Neuronal stem cell (in vitro differentiated cells): ENCODE data around the gene FAM163B.

Experiments used
- DNase-seq: peaks from one replicate; pipeline ENCODE4 v3.0.0-alpha.2; 2013; ENCODE audit warnings: low spot score
- H2AFZ ChIP-seq: one replicate; pipeline ENCODE4 v1.6.1; 2013; ENCODE audit warnings: mild to moderate bottlenecking, low read length, inconsistent platforms
- H2AK5ac ChIP-seq: 2 replicates; pipeline ENCODE4 v1.6.1; 2013; ENCODE audit warnings: low read depth, mild to moderate bottlenecking, inconsistent platforms, low read length, moderate library complexity, mixed read lengths
- H2BK120ac ChIP-seq: 2 replicates; pipeline ENCODE4 v1.6.1; 2013; ENCODE audit warnings: low read depth, mild to moderate bottlenecking, inconsistent platforms, low read length, moderate library complexity, mixed read lengths
- H2BK12ac ChIP-seq: one replicate; pipeline ENCODE4 v1.6.1; 2013; ENCODE audit warnings: low read length, inconsistent platforms
- H2BK15ac ChIP-seq: 2 replicates; pipeline ENCODE4 v1.6.1; 2013; ENCODE audit warnings: mild to moderate bottlenecking, low read length, inconsistent platforms, mixed read lengths
- H2BK5ac ChIP-seq: one replicate; pipeline ENCODE4 v1.6.1; 2013; ENCODE audit warnings: inconsistent platforms, mild to moderate bottlenecking, low read length, moderate library complexity
- H3K14ac ChIP-seq: one replicate; pipeline ENCODE4 v1.6.1; 2013; ENCODE audit warnings: low read length, inconsistent platforms
- H3K18ac ChIP-seq: 2 replicates; pipeline ENCODE4 v1.6.1; 2013; ENCODE audit warnings: low read length, inconsistent platforms
- H3K23ac ChIP-seq: 2 replicates; pipeline ENCODE4 v1.6.1; 2013; ENCODE audit warnings: low read depth, mild to moderate bottlenecking, mixed read lengths, low read length, inconsistent platforms; ENCODE audit not compliant: poor library complexity
- H3K27ac ChIP-seq: replicated peaks from 3 replicates; pipeline ENCODE4 v1.5.1; 2013; ENCODE audit warnings: low read length, inconsistent platforms
- H3K27me3 ChIP-seq, 3 experiments: 2 replicates each; pipeline ENCODE4 v1.6.1; 2013; ENCODE audit warnings: low read length in 3 of 3, mild to moderate bottlenecking in 2 of 3, inconsistent platforms in 1 of 3, low read depth in 1 of 3, mixed read lengths in 1 of 3, moderate library complexity in 1 of 3; ENCODE audit not compliant: control insufficient read depth in 3 of 3, insufficient read depth in 3 of 3
- H3K36me3 ChIP-seq, 2 donors: replicated peaks in 1 of 2; 2 replicates each; pipeline ENCODE4 v1.6.1; 2013; ENCODE audit warnings: low read length in 2 of 2; ENCODE audit not compliant: control insufficient read depth in 2 of 2, insufficient read depth in 2 of 2
- H3K4ac ChIP-seq: 2 replicates; pipeline ENCODE4 v1.6.1; 2013; ENCODE audit warnings: inconsistent platforms, mild to moderate bottlenecking, low read length, moderate library complexity
- H3K4me1 ChIP-seq, 2 donors: 1 replicate in 1 of 2; 2 replicates in 1 of 2; pipeline ENCODE4 v1.6.1; 2013; ENCODE audit warnings: low read length in 2 of 2, low read depth in 1 of 2; ENCODE audit not compliant: control insufficient read depth in 2 of 2, insufficient read depth in 1 of 2
- H3K4me2 ChIP-seq: one replicate; pipeline ENCODE4 v1.6.1; 2013; ENCODE audit warnings: mild to moderate bottlenecking, low read length, inconsistent platforms; ENCODE audit not compliant: insufficient read depth, poor library complexity, severe bottlenecking
- H3K4me3 ChIP-seq, 2 donors: 2 replicates each; pipeline ENCODE4 v1.5.1; 2013; ENCODE audit warnings: low read length in 2 of 2, mild to moderate bottlenecking in 2 of 2, inconsistent platforms in 1 of 2, moderate library complexity in 1 of 2
- H3K79me1 ChIP-seq: one replicate; pipeline ENCODE4 v1.6.1; 2013; ENCODE audit warnings: low read depth, mild to moderate bottlenecking, inconsistent platforms, low read length, moderate library complexity
- H3K9ac ChIP-seq: one replicate; pipeline ENCODE4 v1.6.1; 2013; ENCODE audit warnings: mild to moderate bottlenecking, low read depth, low read length, inconsistent platforms; ENCODE audit not compliant: poor library complexity
- H3K9me3 ChIP-seq, 2 donors: replicated peaks in 1 of 2; 2 replicates each; pipeline versions ENCODE3 to v1.6.1; 2013; ENCODE audit warnings: low read length in 2 of 2, mild to moderate bottlenecking in 2 of 2, inconsistent platforms in 1 of 2, low read depth in 1 of 2, mixed read lengths in 1 of 2, moderate library complexity in 1 of 2; ENCODE audit not compliant: control insufficient read depth in 2 of 2, insufficient read depth in 1 of 2
- H4K8ac ChIP-seq: one replicate; pipeline ENCODE4 v1.6.1; 2013; ENCODE audit warnings: low read depth, mild to moderate bottlenecking, inconsistent platforms, low read length, moderate library complexity
- H4K91ac ChIP-seq: one replicate; pipeline ENCODE4 v1.6.1; 2013; ENCODE audit warnings: low read length, low read depth, mild to moderate bottlenecking, inconsistent platforms; ENCODE audit not compliant: poor library complexity
- WGBS, 2 donors: extraction: QIAGEN DNeasy Blood & Tissue Kit; methylation state at CpG; one replicate each; pipeline ENCODE4 v1.1.7; 2013; ENCODE audit warnings: missing lambda C conversion rate in 2 of 2, mixed read lengths in 1 of 2; ENCODE audit not compliant: insufficient read length in 2 of 2, insufficient replicate concordance in 1 of 2; ENCODE audit errors: extremely low coverage in 2 of 2; 5-methylcytosine and 5-hydroxymethylcytosine counted together

FAM163B gene

GRCh38 chr9:133531293-133531692 lies 77.9 kb downstream of the FAM163B start:
- Histone ChIP-seq H2BK5ac (no peak overlapping the region), H2AFZ (no peak overlapping the region), H3K36me3 (no peaks in the 10 kb centered on the region), H3K4ac (no peak overlapping the region), H3K14ac (no peak overlapping the region), H2BK15ac (peak overlapping the region; percentile 73), H4K8ac (no peak overlapping the region), H4K91ac (no peak overlapping the region), H3K23ac (peak overlapping the region; percentile 21), H3K9ac (no peak overlapping the region), H2BK120ac (no peak overlapping the region), H3K27ac (no peak overlapping the region), H3K4me1 (peaks cover 35 to 39% of the 10 kb centered on the region in 2 donors), H2AK5ac (peak overlapping the region; percentile 95), H3K4me3 (no peak overlapping the region), H3K4me2 (no peak overlapping the region), H3K79me1 (peaks cover 2% of the 10 kb centered on the region), H3K27me3 (peaks cover 0 to 64% (median 23%) of the 10 kb centered on the region in 3 experiments), H3K18ac (peak overlapping the region; percentile 29), H2BK12ac (no peak overlapping the region), H3K9me3 (no peaks in the 10 kb centered on the region)
- no CpG with 5 or more reads among the region's 9 CpGs for WGBS, 2 donors
- DNase-seq = no peak

DNA sequence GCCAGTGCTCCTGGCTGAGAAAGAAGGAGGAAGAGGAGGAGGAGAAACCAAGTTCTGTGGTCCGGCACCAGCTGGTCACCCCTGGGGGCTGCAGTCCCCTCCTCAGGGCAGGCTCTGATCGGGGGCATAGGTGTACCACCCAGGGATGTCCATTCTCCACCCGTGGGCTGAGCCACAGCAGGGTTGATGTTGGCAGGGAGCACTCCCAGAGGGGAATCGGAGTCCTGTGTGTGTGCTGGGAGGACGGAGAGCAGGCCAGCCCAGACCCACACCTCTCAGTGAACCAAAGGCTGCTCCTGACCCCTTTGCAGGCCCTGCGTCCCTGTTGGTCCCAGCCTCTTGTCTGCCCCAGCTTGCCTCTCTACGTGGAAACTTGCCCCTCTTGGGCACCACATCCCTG lies 79.3 kb downstream of the FAM163B start:
- Histone ChIP-seq H3K14ac (no peak overlapping the region), H4K8ac (no peak overlapping the region), H3K79me1 (peaks cover 2% of the 10 kb centered on the region), H2BK120ac (peak overlapping the region; percentile 38), H3K36me3 (no peaks in the 10 kb centered on the region), H2BK15ac (no peak overlapping the region), H3K27me3 (peaks cover 0 to 52% (median 15%) of the 10 kb centered on the region in 3 experiments), H2AK5ac (peak overlapping the region; percentile 93), H3K23ac (peak overlapping the region; percentile 26), H3K4me3 (no peak overlapping the region), H2BK5ac (no peak overlapping the region), H3K9ac (no peak overlapping the region), H4K91ac (no peak overlapping the region), H2AFZ (no peak overlapping the region), H3K18ac (no peak overlapping the region), H3K4me2 (no peak overlapping the region), H3K4ac (no peak overlapping the region), H3K4me1 (peaks cover 36 to 38% of the 10 kb centered on the region in 2 donors), H3K9me3 (no peaks in the 10 kb centered on the region), H2BK12ac (peak overlapping the region; percentile 93), H3K27ac (no peak overlapping the region)
- no peak for DNase-seq
- WGBS, 2 donors = no CpG with 5 or more reads among the region's 7 CpGs

GRCh38 chr9:133529457-133529856 lies 79.7 kb downstream of the FAM163B start:
- H3K4me2 ChIP-seq = no peak overlapping the region
- H3K4me1 ChIP-seq = peaks cover 33 to 35% of the 10 kb centered on the region in 2 donors
- H3K27ac ChIP-seq = no peak overlapping the region
- no peak overlapping the region for H4K91ac ChIP-seq
- WGBS, 2 donors = no CpG with 5 or more reads among the region's 7 CpGs
- H3K27me3 ChIP-seq = peaks cover 0 to 49% (median 13%) of the 10 kb centered on the region in 3 experiments
- H3K18ac ChIP-seq = no peak overlapping the region
- no peak overlapping the region for H3K4me3 ChIP-seq
- no peak for DNase-seq
- peak overlapping the region; percentile 27 for H3K9ac ChIP-seq
- peak overlapping the region; percentile 93 for H2AK5ac ChIP-seq
- H3K9me3 ChIP-seq = no peaks in the 10 kb centered on the region
- no peak overlapping the region for H3K14ac ChIP-seq
- H2AFZ ChIP-seq = no peak overlapping the region
- no peaks in the 10 kb centered on the region for H3K79me1 ChIP-seq
- H2BK120ac ChIP-seq = peak overlapping the region; percentile 38
- H2BK15ac ChIP-seq = no peak overlapping the region
- no peak overlapping the region for H3K23ac ChIP-seq
- no peak overlapping the region for H2BK12ac ChIP-seq
- no peak overlapping the region for H2BK5ac ChIP-seq
- no peak overlapping the region for H4K8ac ChIP-seq
- no peaks in the 10 kb centered on the region for H3K36me3 ChIP-seq
- no peak overlapping the region for H3K4ac ChIP-seq

DNA sequence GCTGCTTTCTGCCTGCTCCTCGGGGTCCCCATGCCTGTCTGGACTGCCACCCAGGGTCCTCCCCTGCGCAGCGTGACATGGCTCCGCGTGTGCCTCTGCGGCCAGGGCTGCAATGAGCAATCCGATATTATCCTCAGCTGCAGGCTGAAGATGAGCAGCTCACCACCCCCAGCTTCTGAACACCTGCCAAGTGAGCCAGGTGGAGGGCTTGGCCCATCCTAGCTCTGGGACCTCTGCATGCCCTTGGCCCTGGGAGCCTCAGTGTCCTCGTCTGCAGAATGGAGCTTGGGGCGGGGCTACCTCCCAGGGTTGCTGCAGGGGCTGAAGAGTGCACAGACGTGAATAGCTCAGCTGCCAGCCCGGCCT lies 80.3 kb downstream of the FAM163B start:
- peak overlapping the region; percentile 90 for H2AK5ac ChIP-seq
- H3K23ac ChIP-seq = no peak overlapping the region
- WGBS, 2 donors = no CpG with 5 or more reads among the region's 11 CpGs
- peak overlapping the region; percentile 17 for H2BK120ac ChIP-seq
- H3K9me3 ChIP-seq = no peaks in the 10 kb centered on the region
- no peak overlapping the region for H2BK5ac ChIP-seq
- H4K91ac ChIP-seq = no peak overlapping the region
- H3K4ac ChIP-seq = no peak overlapping the region
- H2AFZ ChIP-seq = no peak overlapping the region
- peak overlapping the region; percentile 54 for H3K18ac ChIP-seq
- no peaks in the 10 kb centered on the region for H3K36me3 ChIP-seq
- no peak overlapping the region for H3K4me3 ChIP-seq
- peaks cover 29 to 30% of the 10 kb centered on the region in 2 donors for H3K4me1 ChIP-seq
- H3K27me3 ChIP-seq = peaks cover 0 to 43% (median 9%) of the 10 kb centered on the region in 3 experiments
- H2BK12ac ChIP-seq = no peak overlapping the region
- no peak overlapping the region for H4K8ac ChIP-seq
- H3K4me2 ChIP-seq = no peak overlapping the region
- no peak for DNase-seq
- no peak overlapping the region for H3K27ac ChIP-seq
- H3K9ac ChIP-seq = no peak overlapping the region
- H3K14ac ChIP-seq = no peak overlapping the region
- peak overlapping the region; percentile 6 for H2BK15ac ChIP-seq
- H3K79me1 ChIP-seq = no peaks in the 10 kb centered on the region
